HG02943 (cell line): Measurements from ENCODE around the gene PRDM16.

Experiments
- ATAC-seq: cut with Tn5 transposase; IDR thresholded peaks from one replicate; pipeline ENCODE4 v1.9.1; 2021; ENCODE audit warnings: mild to moderate bottlenecking, low read depth, moderate library complexity; ENCODE audit not compliant: unreplicated experiment

The PRDM16 gene

DNA sequence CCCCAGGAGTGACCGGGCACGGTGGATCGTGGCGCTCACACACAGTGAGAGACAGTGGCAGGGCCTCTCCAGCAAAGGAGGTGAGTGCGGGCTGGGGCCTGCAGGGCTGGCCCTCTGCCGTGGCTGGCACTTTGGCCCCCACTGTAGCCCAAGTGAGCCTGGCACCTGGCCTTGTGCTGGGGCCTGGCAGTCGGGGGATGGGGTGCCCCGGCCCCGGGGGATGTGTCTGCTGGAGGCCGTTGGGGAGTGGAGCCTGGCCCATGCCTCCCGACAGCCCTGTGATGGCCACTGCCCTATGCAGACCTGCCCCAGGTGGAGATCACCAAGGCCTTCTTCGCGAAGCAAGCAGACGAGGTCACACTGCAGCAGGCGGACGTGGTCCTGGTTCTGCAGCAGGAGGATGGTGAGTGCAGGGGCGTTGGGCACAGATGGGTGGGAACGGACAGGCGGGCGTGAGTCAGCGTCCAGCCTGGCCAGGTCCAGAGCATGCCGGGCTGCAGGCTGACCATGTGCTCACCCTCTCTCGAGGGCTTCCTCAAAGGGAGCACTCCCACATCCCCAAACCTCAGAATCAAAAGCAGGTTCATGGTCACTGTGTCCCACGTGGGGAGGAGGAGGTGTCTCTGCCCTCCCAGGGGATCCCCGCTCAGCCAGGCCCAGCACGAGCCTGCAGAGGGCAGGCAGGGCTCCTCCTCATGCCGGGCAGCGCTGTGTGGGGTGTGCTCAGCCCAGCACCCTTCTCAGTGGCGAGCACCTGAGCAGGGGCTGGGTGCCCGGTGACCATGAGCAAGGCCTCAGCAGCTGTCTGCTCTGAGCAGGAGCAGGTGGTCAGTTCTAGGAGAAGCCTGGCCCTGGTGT is 410.7 kb downstream of the PRDM16 start:
- ATAC-seq: no peak

DNA sequence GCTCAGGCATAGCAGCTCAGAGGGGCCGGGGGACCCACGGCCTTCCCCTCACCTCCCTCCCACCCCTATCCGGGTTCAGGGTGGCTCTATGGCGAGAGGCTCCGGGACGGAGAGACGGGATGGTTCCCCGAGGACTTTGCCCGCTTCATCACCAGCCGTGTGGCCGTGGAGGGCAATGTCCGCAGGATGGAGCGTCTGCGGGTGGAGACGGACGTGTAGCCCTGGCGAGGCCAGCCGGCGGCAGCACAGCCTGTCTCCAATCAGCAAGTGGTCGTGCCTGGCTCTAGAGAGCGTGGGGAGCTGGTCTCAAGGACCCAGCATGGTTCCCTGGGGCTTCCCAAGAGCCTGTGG is 411.3 kb downstream of the PRDM16 start:
- ATAC-seq: no peak

DNA sequence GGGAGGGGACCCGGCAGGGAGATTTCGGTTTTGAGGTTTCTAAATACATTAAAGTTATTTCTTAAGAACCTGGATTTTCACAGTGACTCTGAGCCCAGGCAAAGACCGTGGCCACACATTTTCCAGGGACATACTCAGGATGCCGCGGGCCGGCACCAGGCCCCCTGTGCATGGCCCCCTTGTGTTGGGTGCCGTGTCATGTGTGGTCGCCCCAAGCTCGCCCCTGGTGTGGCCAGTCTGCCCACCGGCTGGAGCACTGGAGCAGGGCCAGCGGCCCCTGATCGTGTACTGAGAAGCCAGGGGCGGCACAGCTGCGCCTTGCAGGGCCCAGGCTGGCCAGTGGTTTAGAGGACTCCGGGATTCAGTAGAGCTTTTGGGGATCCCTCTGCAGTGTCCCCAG is 412.0 kb downstream of the PRDM16 start:
- no peak for ATAC-seq

DNA sequence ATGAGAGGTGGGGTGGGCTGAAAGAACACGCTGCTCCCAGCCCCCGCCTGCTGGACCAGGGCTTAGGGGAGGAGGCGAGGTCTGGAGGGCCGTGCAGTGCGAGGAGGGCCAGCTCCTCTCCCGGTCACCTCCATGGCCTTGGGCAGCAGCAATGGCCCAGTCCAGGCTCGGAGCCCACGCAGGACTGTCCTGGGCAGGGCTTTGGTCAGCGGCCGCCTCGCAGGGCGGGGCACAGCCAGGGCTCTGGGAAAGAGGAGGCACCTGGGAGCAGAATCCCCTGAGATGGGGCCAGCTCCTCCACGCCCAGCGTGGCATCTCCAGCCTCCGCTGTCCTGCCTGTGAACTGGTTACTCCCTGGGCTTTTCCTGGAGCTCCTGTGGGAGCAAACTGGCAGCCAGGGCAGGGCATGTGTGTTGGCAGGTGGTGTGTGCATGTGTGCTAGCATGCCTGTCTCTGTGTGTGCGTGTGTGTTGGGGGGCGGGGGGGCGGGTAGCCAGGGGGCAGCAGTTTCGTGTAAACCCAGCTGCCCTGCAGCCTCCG is 412.9 kb downstream of the PRDM16 start:
- ATAC-seq: no peak

DNA sequence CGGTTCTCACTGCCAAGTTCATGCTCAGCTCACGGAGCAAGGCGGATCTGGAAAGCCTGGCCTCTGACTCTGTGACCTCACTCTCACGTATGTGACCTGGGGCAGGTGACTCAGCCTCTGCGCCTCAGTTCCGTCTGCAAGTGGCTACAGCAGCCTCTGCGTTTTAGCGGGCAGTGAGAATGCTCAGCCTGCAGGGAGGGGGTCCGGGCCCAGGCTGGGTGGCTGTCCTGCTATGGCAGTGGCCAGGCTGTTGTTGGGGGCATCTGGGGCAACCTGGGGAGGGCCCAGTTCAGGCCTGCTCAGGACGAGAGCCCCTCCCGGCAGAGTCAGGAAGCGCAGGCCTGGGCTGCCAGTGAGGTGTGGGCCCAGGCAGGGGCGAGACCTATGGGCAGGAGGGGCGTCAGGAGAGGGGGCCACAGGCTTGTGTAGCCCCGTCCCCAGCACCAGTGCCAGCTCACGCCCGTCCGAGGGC is 413.4 kb downstream of the PRDM16 start:
- no peak for ATAC-seq

DNA sequence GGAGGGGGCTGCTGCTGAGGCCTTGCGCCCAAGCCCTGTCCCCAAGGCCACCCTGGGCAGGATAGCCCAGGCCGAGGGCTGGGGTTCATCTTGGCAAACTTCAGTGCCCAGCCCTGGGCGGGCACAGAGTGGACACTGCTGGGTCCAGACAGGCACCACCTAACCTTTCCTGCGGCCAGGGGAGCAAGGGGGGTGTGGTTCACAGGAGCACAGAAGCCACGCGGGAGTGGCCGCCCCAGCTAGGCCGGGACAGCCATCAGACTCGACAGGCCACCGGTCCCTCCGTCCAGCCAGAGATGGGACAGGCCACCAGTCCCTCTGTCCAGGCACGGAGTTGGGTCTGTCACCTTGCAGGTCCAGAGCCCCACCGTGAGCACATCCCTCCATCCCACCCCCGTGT is 414.4 kb downstream of the PRDM16 start:
- ATAC-seq: no peak

DNA sequence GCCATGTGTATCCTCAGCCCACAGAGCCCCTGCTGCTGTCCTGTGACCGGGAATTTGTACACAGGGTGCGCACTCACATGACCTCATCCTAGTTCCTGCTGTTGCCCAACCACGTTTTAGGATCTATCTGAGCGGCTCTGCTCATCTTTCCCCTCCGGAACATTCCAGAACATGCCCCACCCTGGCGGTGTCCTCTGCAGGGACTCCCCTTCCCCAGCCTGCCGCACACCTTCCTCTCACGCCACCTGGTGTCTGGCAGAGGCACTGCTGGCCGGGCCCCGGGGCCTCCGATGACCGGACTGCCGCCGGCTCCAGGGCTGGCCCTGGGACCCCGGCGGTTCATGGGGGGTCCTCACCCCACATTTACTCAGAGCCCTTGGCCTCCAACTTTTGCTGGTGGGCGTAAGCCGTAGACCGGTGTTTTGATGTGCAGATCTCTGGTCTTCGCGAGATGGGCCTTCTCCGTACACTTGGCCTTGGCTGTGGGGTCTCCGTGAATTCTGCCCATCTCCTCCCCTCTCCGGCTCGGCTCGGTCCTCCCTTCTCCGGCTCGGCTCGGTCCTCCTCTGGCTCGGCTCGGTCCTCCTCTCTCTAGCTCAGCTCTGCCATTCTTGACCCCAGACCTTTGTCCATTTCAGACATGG is 414.9 kb downstream of the PRDM16 start:
- no peak for ATAC-seq

DNA sequence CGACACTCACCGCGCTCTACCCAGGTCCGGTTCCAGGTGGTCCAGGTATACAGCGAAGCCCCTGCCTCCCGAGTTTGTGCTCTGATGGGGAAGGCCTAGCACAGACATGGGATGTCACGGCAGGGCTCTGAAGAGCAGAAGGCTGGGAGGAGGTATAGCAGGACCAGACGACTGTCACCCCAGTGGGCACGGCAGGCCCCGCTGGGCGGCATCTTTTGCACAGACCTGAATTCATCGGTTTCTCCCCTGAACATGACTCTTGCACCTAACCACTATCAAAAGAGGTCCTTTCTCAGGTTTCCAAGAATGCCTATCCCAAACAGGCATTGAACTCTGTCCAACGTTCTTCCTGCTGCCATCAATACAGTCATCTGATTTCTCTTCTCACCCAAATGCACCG is 416.0 kb downstream of the PRDM16 start:
- ATAC-seq: no peak
